Choroid plexus epithelial cell (primary cell): Measurements from ENCODE around the gene ST6GALNAC1.

ENCODE experiments used
- DNase-seq: peaks from one replicate; pipeline ENCODE4 v3.0.0-alpha.2; 2010; ENCODE audit warnings: low read depth
- H3K4me3 ChIP-seq: 2 replicates; pipeline ENCODE4 v1.5.1; 2011; ENCODE audit warnings: low read depth, mild to moderate bottlenecking, control low read depth, low read length, moderate library complexity
- CTCF ChIP-seq: conservative IDR thresholded peaks from 2 replicates; pipeline ENCODE4 v1.5.1; 2011; ENCODE audit warnings: low read depth, mild to moderate bottlenecking, control low read depth, inconsistent platforms, low read length, moderate library complexity

The ST6GALNAC1 gene

DNA sequence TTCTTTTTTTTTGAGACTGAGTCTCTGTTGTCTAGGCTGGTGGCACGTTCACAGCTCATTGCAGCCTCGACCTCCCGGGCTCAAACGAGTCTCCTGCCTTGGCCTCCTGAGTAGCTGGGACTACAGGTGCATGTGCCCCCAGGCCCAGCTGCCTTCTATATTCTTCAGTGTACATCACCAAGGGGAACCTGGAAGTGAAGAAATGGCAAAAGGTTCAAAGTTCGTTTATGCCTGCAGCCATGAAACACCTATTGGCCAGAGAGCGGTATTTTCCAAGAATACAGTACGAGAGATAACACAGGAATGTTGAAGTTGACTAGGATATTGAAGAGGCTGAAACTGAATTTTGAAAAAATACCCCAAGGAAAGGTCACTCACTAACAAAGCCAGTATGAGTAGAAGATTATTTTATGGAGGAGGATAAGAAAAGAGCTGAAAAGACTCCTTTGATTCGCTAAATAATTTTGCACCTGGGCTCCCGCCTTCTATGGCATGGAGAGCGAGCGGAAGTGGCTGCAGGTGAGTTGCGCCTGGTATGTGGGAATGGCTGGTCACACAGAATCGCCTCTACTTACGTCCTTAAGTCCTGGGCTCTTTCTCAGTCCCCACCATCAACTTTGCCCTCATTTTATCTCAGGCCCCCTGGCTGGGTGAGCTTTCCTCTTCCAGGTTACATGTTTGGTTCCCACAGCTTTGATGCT is 9.8 kb downstream of the ST6GALNAC1 start:
- DNase-seq, result no peak
- no peak for TF ChIP-seq CTCF
- no peak overlapping the region for H3K4me3 ChIP-seq

- DNase-seq, result peak; percentile 28
- no peak for TF ChIP-seq CTCF
- no peak overlapping the region for H3K4me3 ChIP-seq
Measured at GRCh38 chr17:76631821-76632565, 11.6 kb downstream of the ST6GALNAC1 start.

GRCh38 chr17:76630151-76630550 is 13.4 kb downstream of the ST6GALNAC1 start:
- no peak for TF ChIP-seq CTCF
- no peak overlapping the region for H3K4me3 ChIP-seq
- no peak for DNase-seq

DNA sequence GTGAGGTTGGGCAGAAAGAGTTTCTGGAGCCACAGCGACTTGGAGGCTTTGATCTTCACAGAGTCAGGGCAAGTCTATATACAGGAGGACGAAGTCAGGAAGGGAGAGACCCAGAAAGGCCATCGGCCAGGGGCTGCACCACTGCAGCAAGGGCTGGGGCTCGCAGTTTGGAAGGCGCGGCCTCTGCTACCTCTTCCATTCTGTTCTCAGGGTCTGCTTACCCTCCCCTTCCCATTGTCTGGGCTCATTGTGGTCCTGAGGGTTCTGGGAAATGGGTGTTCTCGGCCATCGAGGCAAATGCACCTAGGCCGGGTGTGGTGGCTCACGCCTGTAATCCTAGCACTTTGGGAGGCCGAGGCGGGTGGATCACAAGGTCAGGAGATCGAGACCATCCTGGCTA is 16.0 kb downstream of the ST6GALNAC1 start:
- no peak overlapping the region for H3K4me3 ChIP-seq
- DNase-seq, result no peak
- TF ChIP-seq CTCF, result no peak

DNA sequence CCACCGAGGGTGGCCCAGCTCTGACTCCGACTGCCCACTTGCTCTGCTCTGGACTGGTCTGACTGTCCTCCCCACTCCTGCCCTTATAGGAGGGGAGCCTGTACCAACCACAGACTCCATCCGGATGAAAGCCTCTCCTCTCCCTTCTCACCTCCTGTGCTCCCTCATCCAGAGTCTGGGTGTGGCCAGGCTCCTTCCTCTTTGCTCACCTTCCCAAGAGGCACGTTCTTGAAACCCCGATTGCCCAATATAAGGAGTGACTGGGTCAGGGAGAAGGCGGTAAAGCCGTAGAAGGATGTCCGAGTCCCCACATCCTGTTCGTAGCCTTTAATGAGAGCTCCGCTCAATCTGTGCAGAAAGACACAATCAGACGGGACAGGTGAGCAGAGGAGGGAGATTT is 17.1 kb downstream of the ST6GALNAC1 start:
- TF ChIP-seq CTCF, result no peak
- no peak overlapping the region for H3K4me3 ChIP-seq
- DNase-seq, result no peak

DNA sequence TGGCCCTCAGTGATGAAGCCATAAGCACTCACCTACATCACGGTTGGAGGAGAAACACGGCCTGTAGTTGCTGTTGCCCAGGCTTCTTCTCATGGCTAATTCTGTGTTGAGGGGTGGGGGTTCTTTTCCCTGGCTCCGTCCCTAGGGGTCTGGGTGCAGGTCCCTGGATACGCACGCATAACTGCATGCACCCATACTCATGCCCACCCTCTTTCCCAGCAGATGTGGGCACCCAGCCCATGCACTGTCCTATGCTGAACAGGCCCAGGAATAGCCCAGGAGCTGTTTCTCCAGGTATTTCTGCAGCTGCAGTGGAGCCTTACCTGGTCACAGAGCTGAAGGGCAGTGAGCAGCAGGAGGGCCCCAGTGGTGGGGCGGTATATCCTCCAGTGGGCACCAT is 18.1 kb downstream of the ST6GALNAC1 start:
- no peak for TF ChIP-seq CTCF
- H3K4me3 ChIP-seq, result no peak overlapping the region
- no peak for DNase-seq
